ENCODE results near the gene FAM118B. TPM values are rescaled to one million over a fixed set of nuclear protein-coding genes. Genes with fewer than 3 reads are reported as not detected.

The FAM118B gene
- 22.0 and 24.0 TPM in 2 replicates for polyA plus RNA-seq (2014; cell fraction: cytosol; rRNA removed)
- 7.7 and 14.7 TPM in 2 replicates for polyA plus RNA-seq (2014; cell fraction: nucleus; rRNA removed)

GRCh38 chr11:126211236-126212088, at the start of gene FAM118B, which contains the start of gene RPUSD4:
Gene FAM118B, plus strand, starts transcription at chr11:126211782. Its CDS starts 23,220 bp downstream, at chr11:126235002.
Gene RPUSD4, minus strand, starts transcription at chr11:126211650. Its CDS starts 12 bp downstream, at chr11:126211638.
- DNase-seq (ENCODE audit: low spot score), result peak; percentile 90

- DNase-seq (ENCODE audit: low spot score), result no peak
Measured at GRCh38 chr11:126162306-126163030, 49.1 kb upstream of the FAM118B start.

- no peak for DNase-seq (ENCODE audit: low spot score)
Measured at GRCh38 chr11:126163074-126163700, 48.4 kb upstream of the FAM118B start.

- DNase-seq (ENCODE audit: low spot score), result no peak
Measured at GRCh38 chr11:126163779-126164178, 47.8 kb upstream of the FAM118B start.

- no peak for DNase-seq (ENCODE audit: low spot score)
Measured at GRCh38 chr11:126164781-126165180, 46.8 kb upstream of the FAM118B start.

- DNase-seq (ENCODE audit: low spot score), result no peak
Measured at GRCh38 chr11:126165311-126165720, 46.3 kb upstream of the FAM118B start.

- no peak for DNase-seq (ENCODE audit: low spot score)
Measured at GRCh38 chr11:126165757-126166156, 45.8 kb upstream of the FAM118B start.

- no peak for DNase-seq (ENCODE audit: low spot score)
Measured at GRCh38 chr11:126166413-126166812, 45.2 kb upstream of the FAM118B start.

GRCh38 chr11:126167488-126167887, 44.1 kb upstream of the FAM118B start:
- DNase-seq (ENCODE audit: low spot score), result no peak

- no peak for DNase-seq (ENCODE audit: low spot score)
Measured at GRCh38 chr11:126169291-126169690, 42.3 kb upstream of the FAM118B start.

GRCh38 chr11:126172596-126173038, 39.0 kb upstream of the FAM118B start:
- no peak for DNase-seq (ENCODE audit: low spot score)

- no peak for DNase-seq (ENCODE audit: low spot score)
Measured at GRCh38 chr11:126173257-126173656, 38.3 kb upstream of the FAM118B start.

GRCh38 chr11:126174816-126175215, 36.8 kb upstream of the FAM118B start:
- DNase-seq (ENCODE audit: low spot score), result no peak

GRCh38 chr11:126175393-126175792, 36.2 kb upstream of the FAM118B start:
- DNase-seq (ENCODE audit: low spot score), result no peak

- no peak for DNase-seq (ENCODE audit: low spot score)
Measured at GRCh38 chr11:126176853-126177470, 34.6 kb upstream of the FAM118B start.

- no peak for DNase-seq (ENCODE audit: low spot score)
Measured at GRCh38 chr11:126181939-126182730, 29.4 kb upstream of the FAM118B start.

GRCh38 chr11:126182787-126183445, 28.7 kb upstream of the FAM118B start:
- no peak for DNase-seq (ENCODE audit: low spot score)

- DNase-seq (ENCODE audit: low spot score), result no peak
Measured at GRCh38 chr11:126185259-126186024, 26.1 kb upstream of the FAM118B start.

GRCh38 chr11:126186025-126186698, 25.4 kb upstream of the FAM118B start:
- no peak for DNase-seq (ENCODE audit: low spot score)

Data from SK-N-DZ (cell line).